ENCODE measurements around the gene ABHD12. TPM values are rescaled to one million over a fixed set of nuclear protein-coding genes. Genes with fewer than 3 reads are reported as not detected.

Gene ABHD12
- total RNA-seq, 1 donor from 2014 or later: 32.9 TPM

- intact Hi-C loops (cut with micrococcal nuclease): no loop called here
Measured at GRCh38 chr20:25324412-25324811, 66.2 kb downstream of the ABHD12 start.

- intact Hi-C loops (cut with micrococcal nuclease): no loop called here
Measured at GRCh38 chr20:25323496-25324246, 67.0 kb downstream of the ABHD12 start.

- intact Hi-C loops (cut with micrococcal nuclease): no loop called here
Measured at GRCh38 chr20:25321991-25322390, 68.6 kb downstream of the ABHD12 start.

- intact Hi-C loops (cut with micrococcal nuclease): no loop called here
Measured at GRCh38 chr20:25321262-25321831, 69.3 kb downstream of the ABHD12 start.

GRCh38 chr20:25320035-25320800 lies 70.4 kb downstream of the ABHD12 start:
- intact Hi-C loops (cut with micrococcal nuclease): no loop called here

- intact Hi-C loops (cut with micrococcal nuclease): no loop called here
Measured at GRCh38 chr20:25319241-25320034, 71.2 kb downstream of the ABHD12 start.

GRCh38 chr20:25318471-25319240 lies 72.0 kb downstream of the ABHD12 start:
- intact Hi-C loops (cut with micrococcal nuclease): no loop called here

- intact Hi-C loops (cut with micrococcal nuclease): no loop called here
Measured at GRCh38 chr20:25317351-25318075, 73.1 kb downstream of the ABHD12 start.

GRCh38 chr20:25316506-25317190 lies 74.0 kb downstream of the ABHD12 start:
- intact Hi-C loops (cut with micrococcal nuclease): no loop called here

- intact Hi-C loops (cut with micrococcal nuclease): no loop called here
Measured at GRCh38 chr20:25315418-25316210, 75.0 kb downstream of the ABHD12 start.

- intact Hi-C loops (cut with micrococcal nuclease): no loop called here
Measured at GRCh38 chr20:25314497-25315417, 75.9 kb downstream of the ABHD12 start.

GRCh38 chr20:25313593-25313992 lies 77.0 kb downstream of the ABHD12 start:
- intact Hi-C loops (cut with micrococcal nuclease): loop anchor here (1.0 kb wide), 1 partner anchor 321 kb away; the partner anchor contains the start of gene APMAP

GRCh38 chr20:25312716-25313115 lies 77.9 kb downstream of the ABHD12 start:
- intact Hi-C loops (cut with micrococcal nuclease): loop anchor here (1.0 kb wide), 1 partner anchor 320 kb away; the partner anchor contains the start of gene APMAP

GRCh38 chr20:25310921-25311728 lies 79.5 kb downstream of the ABHD12 start:
- intact Hi-C loops (cut with micrococcal nuclease): loop anchor here (1.0 to 2.0 kb wide), 8 partner anchors 36 to 440 kb away; partner anchors contain the start of genes ABHD12, CST7 and NANP

- intact Hi-C loops (cut with micrococcal nuclease): loop anchor here (1.0 to 2.0 kb wide), 8 partner anchors 36 to 440 kb away; partner anchors contain the start of genes ABHD12, CST7 and NANP
Measured at GRCh38 chr20:25310268-25310920, 80.2 kb downstream of the ABHD12 start.
